ENCODE data around the gene CDK5RAP1. TPM values are rescaled to one million over a fixed set of nuclear protein-coding genes. Genes with fewer than 3 reads are reported as not detected.

The CDK5RAP1 gene
- total RNA-seq, 1 donor from 2014 or later, result 21.1 TPM

GRCh38 chr20:33332905-33333456 lies 68.3 kb downstream of the CDK5RAP1 start:
- no peak for DNase-seq

GRCh38 chr20:33328157-33329137 lies 72.9 kb downstream of the CDK5RAP1 start:
- no peak for DNase-seq

DNA sequence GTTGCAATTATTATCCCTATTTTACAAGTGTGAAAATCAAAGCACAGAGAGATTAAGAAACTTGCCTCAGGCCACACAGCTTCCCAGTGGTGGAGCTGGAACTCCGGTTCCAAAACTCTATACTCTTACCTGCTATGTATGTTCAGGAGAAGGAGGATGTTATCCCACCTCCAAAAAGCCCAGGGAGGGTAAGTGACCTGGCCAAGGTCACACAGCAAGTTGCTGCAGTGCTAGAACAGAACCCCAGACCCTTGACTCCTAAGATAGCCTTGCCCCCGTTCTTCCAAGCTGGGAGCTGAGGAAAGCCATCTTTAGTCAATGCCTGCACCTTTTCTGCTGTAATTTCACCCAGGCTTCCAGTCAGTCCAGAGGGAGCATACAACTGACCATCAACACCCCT lies 76.0 kb downstream of the CDK5RAP1 start:
- DNase-seq, result no peak

GRCh38 chr20:33323236-33323635 lies 78.1 kb downstream of the CDK5RAP1 start:
- DNase-seq, result no peak

- no peak for DNase-seq
Measured at GRCh38 chr20:33322456-33322855, 78.9 kb downstream of the CDK5RAP1 start.

- DNase-seq, result no peak
Measured at GRCh38 chr20:33320006-33320405, 81.3 kb downstream of the CDK5RAP1 start.

DNA sequence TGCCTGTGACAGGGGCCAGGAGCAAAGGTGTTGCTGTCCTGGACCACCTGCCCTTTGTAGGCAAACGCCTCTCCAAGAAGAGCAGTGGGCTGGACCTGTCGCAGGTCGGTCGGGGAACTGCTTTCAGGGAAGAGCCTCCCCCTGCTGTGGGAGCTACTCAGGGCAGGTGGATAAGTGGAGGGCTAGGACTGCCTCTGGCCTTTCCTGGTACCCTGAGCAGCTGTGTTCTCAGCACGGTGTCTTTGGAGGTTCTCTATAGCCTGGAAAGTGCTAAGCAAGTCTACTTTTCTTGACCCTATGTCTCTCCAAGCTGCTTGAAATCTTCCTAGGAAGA lies 83.3 kb downstream of the CDK5RAP1 start:
- DNase-seq, result no peak

- DNase-seq, result no peak
Measured at GRCh38 chr20:33317424-33318095, 83.8 kb downstream of the CDK5RAP1 start.

DNA sequence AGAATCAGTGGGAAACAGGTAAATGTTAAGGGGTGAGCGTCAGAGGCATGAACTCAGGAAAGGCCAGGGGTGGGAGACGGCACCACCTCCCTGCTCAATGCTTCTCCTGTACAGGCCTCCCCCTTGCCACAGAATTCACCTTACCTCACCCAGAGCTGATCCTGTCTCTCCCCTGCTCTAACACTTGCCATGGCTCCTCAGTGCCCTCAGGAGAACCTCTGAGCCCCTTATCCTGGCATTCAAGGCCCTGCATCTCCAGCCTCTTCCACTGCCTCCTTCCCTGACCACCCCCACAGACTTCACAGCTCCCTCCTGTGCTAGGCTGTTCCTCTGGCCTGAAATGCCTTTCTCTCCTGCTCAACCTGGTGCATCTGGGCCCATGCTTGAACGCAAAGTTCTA lies 84.4 kb downstream of the CDK5RAP1 start:
- no peak for DNase-seq

GRCh38 chr20:33316343-33316742 lies 85.0 kb downstream of the CDK5RAP1 start:
- no peak for DNase-seq

DNA sequence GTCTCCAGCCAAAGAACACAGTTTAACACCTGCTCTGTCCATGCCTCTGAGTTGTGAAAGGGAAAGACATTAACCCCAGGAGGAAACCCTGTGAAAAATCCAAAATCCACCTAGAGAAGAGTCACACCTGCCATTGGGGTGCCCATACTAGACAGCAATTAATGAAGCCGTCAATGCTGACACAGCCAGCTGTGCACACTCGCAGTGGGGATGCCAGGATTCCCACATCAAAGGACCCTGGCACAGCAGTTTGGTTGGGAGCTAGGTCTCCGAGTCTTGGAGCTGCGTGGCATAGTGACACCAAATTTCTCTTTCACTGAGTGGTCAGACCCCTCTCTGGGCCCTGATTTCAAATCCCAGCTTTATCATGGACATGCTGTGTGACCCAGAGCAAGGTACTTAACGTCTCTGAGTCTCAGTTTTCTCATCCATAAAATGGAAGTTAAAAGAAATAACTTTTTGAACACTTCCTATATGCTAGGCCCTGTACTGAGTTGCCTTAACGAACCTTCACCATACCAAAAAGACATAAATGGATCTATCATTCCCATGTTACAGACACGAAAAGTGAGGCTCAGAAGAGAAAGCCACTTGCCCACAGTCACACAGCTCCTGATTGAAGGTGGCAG lies 87.5 kb downstream of the CDK5RAP1 start:
- DNase-seq, result no peak

- no peak for DNase-seq
Measured at GRCh38 chr20:33312583-33312982, 88.7 kb downstream of the CDK5RAP1 start.

GRCh38 chr20:33311996-33312395 lies 89.3 kb downstream of the CDK5RAP1 start:
- DNase-seq, result no peak

DNA sequence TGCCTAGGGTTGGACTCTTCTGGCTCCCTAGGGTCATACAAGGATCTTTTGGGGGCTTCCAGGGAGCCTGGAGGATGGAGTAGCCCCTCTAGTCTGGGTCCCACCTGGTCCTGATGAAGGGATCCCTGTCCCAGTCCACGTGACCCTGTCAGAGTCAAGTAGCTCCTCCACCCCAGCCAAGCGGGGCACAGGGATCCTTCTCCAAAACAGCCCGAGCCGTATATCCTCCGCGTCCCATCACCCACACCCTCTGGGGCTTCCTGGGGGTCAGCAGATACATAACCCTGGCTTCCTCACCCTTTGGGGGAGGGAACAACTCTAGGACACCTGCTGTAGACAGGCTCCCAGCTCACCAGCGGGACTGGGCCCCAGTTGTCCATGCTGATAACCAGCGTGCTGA lies 90.3 kb downstream of the CDK5RAP1 start:
- DNase-seq, result no peak

DNA sequence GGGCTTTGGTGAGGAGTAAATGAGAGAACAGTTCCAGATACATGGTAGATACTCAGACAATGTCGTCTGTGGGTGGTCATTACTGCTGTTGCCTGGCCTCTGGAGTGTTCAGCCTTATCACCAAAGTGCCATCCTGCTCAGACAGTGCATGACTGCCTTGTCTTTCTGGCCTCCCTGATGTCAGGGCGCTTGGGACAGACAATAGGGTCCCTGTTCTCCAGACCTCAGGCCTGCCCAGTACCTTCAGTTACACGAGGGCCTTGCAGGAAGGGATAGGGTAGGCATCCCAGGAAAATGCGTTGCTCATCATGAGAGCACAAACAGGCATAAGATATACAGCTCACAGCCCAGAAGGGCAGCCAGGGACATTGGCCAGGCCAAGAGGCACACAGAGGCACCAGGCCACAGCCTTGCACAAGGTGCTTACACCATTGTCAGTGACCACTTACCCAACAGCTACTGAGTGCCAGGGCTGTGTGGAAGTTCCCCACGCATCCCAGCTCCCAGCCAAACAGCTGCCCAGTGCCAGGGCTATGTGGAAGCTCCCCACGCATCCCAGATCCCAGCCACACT lies 90.9 kb downstream of the CDK5RAP1 start:
- no peak for DNase-seq

DNA sequence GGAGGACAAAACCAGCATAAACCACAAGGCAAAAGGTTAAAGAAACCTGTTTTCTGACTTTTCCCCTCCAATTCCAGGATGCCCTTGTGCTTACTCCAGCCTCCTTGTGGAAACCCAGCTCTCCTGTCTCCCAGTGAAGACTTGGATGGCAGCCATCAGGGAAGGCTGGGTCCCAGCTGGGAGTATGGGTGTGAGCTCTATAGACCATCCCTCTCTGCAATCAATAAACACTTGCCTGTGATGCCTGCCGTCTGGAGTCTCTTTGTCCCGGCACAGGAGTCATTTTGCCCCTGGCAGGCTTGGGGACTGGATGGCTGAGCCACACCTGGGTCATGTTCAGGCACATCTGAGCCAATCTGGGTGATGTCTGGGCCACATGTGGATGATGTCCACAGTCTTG lies 91.7 kb downstream of the CDK5RAP1 start:
- DNase-seq, result no peak

Other genes starting within 250 kb of the CDK5RAP1 start
- not detected in 2 replicates for gene BPIFA2, start 233.4 kb downstream of the CDK5RAP1 start, total RNA-seq
- gene BPIFA3, start 184.2 kb downstream of the CDK5RAP1 start, total RNA-seq, result not detected in 2 replicates
- not detected in 2 replicates for gene BPIFA1, start 165.5 kb downstream of the CDK5RAP1 start, total RNA-seq
- not detected in 2 replicates for gene BPIFB1, start 118.3 kb downstream of the CDK5RAP1 start, total RNA-seq
- 7.2 and 8.8 TPM in 2 replicates for gene SNTA1, start 42.2 kb upstream of the CDK5RAP1 start, total RNA-seq
- 4.2 and 5.3 TPM in 2 replicates for gene CBFA2T2, start 88.6 kb upstream of the CDK5RAP1 start, total RNA-seq